K562 (cell line): ENCODE data around the gene PDLIM7. TPM values are rescaled to one million over a fixed set of nuclear protein-coding genes. Genes with fewer than 3 reads are reported as not detected.

Experiments
- ATAC-seq: fragments of 200-7000 bp; cut with Tn5 transposase; 3 replicates; pipeline ENCODE4 v1.9.1; 2020; ENCODE audit warnings: moderate library complexity
- BruUV-seq: library from RNA; stranded (reverse); fragments of 400-500 nt; replicated peaks from 2 replicates; lab custom pipeline; 2021; lab: Mats Ljungman, UMichigan
- CTCF ChIA-PET: fragments of 300-600 bp; formaldehyde crosslinking; extraction: SDS; loops from one replicate; lab custom pipeline; 2021; ENCODE audit warnings: low intra/inter-chr PET ratio; lab: Yijun Ruan, JAX
- POLR2A ChIA-PET: fragments of 300-600, 350-650 bp; sonication (Branson Sonifier 250); formaldehyde crosslinking; extraction: SDS; loops from one replicate; lab custom pipeline; 2021; ENCODE audit warnings: antibody characterized with exemption, inconsistent platforms; lab: Yijun Ruan, JAX
- DNase-seq, 4 experiments: peaks; one replicate each; pipeline versions ENCODE4 v3.0.0 to v3.0.0-alpha.2; 2011 to 2018; ENCODE audit warnings: low spot score in 3 of 4, mixed read lengths in 3 of 4; ENCODE audit errors: extremely low read depth in 1 of 4
- FAIRE-seq: peaks from 2 replicates; lab custom pipeline; 2011; peaks lifted over from hg19 to GRCh38; lab: Jason Lieb, UNC
- H2AFZ ChIP-seq: 2 replicates; pipeline ENCODE4 v1.6.0; 2011; ENCODE audit warnings: low read depth, low read length, control low read depth, inconsistent platforms
- H3K27ac ChIP-seq: fragments of 200-600 bp; 3 replicates; pipeline ENCODE4 v1.8.0; 2011; ENCODE audit warnings: low read depth, mild to moderate bottlenecking, control low read depth, inconsistent platforms, low read length, moderate library complexity, mixed read lengths; ENCODE audit errors: extremely low read depth
- H3K27me3 ChIP-seq, 2 experiments: fragments of 300-600 bp in 1 of 2; 2 replicates in 1 of 2; 3 replicates in 1 of 2; pipeline versions ENCODE4 v1.6.0 to v1.8.0; 2011; ENCODE audit warnings: inconsistent platforms in 2 of 2, low read length in 2 of 2, mild to moderate bottlenecking in 1 of 2, mixed read lengths in 1 of 2, moderate library complexity in 1 of 2; ENCODE audit not compliant: control insufficient read depth in 2 of 2, insufficient read depth in 2 of 2
- H3K36me3 ChIP-seq: fragments of 300-600 bp; 3 replicates; pipeline ENCODE4 v1.8.0; 2011; ENCODE audit warnings: mild to moderate bottlenecking, low read length, inconsistent platforms; ENCODE audit not compliant: control insufficient read depth, insufficient read depth
- H3K4me1 ChIP-seq, 2 experiments: fragments of 200-600 bp in 1 of 2; replicated peaks in 1 of 2; 2 replicates in 1 of 2; 3 replicates in 1 of 2; pipeline versions ENCODE4 v1.5.1 to v1.8.0; 2011; ENCODE audit warnings: inconsistent platforms in 2 of 2, low read length in 2 of 2, mild to moderate bottlenecking in 1 of 2, mixed read lengths in 1 of 2, moderate library complexity in 1 of 2; ENCODE audit not compliant: control insufficient read depth in 2 of 2, insufficient read depth in 2 of 2
- H3K4me2 ChIP-seq: 2 replicates; pipeline ENCODE4 v1.6.1; 2011; ENCODE audit warnings: low read length, control low read depth, inconsistent platforms, mixed read lengths; ENCODE audit not compliant: insufficient read depth
- H3K4me3 ChIP-seq: fragments of 200-600 bp; sonication (generic), shearing (Covaris generic); 2 replicates; pipeline ENCODE4 v1.5.1; 2016; ENCODE audit warnings: control low read depth, inconsistent platforms
- H3K79me2 ChIP-seq: fragments of 200-600 bp; 3 replicates; pipeline ENCODE4 v1.8.0; 2011; ENCODE audit warnings: low read length, inconsistent platforms; ENCODE audit not compliant: control insufficient read depth, insufficient read depth
- H3K9ac ChIP-seq, 2 experiments: 2 replicates each; pipeline versions ENCODE4 v1.6.0 to v1.6.1; 2011; ENCODE audit warnings: low read depth in 2 of 2, low read length in 2 of 2, control low read depth in 1 of 2, inconsistent platforms in 1 of 2, mild to moderate bottlenecking in 1 of 2, mixed read lengths in 1 of 2; ENCODE audit not compliant: insufficient read depth in 1 of 2
- H3K9me1 ChIP-seq: one replicate; pipeline ENCODE4 v1.6.0; 2011; ENCODE audit warnings: inconsistent platforms, mild to moderate bottlenecking, low read length, moderate library complexity; ENCODE audit not compliant: control insufficient read depth, insufficient read depth
- H3K9me3 ChIP-seq: replicated peaks from 2 replicates; pipeline ENCODE4 v1.5.1; 2011; ENCODE audit warnings: low read depth, low read length, inconsistent platforms; ENCODE audit not compliant: control insufficient read depth, insufficient read depth
- H4K20me1 ChIP-seq: replicated peaks from 2 replicates; pipeline ENCODE4 v1.6.1; 2011; ENCODE audit warnings: low read length, inconsistent platforms, mixed read lengths; ENCODE audit not compliant: control insufficient read depth, insufficient read depth
- CEBPB ChIP-seq: fragments of 450-650 bp; IDR thresholded peaks from 2 replicates; pipeline ENCODE4 v1.6.1; 2016; ENCODE audit warnings: missing genetic modification characterization, missing compliant biosample characterization
- MTA2 ChIP-seq: fragments of 450-650 bp; IDR thresholded peaks from 2 replicates; pipeline ENCODE4 v1.6.1; 2016; ENCODE audit warnings: low read depth
- POLR2A ChIP-seq: fragments of 450-650 bp; conservative IDR thresholded peaks from 2 replicates; pipeline ENCODE4 v1.6.1; 2016
- STAT5A ChIP-seq: IDR thresholded peaks from 2 replicates; pipeline ENCODE4 v1.6.1; 2012; ENCODE audit warnings: low read length, inconsistent platforms, borderline replicate concordance
- YBX1 ChIP-seq: fragments of 450-650 bp; IDR thresholded peaks from 2 replicates; pipeline ENCODE4 v1.7.1; 2016; ENCODE audit warnings: mild to moderate bottlenecking
- ZNF41 ChIP-seq: fragments of 250-450 bp; sonication (Bioruptor Pico); conservative IDR thresholded peaks from 2 replicates; pipeline ENCODE4 v1.4.0; 2020; ENCODE audit warnings: mild to moderate bottlenecking
- WGBS: fragments of 100-300 bp; shearing (Covaris generic); methylation state at CpG from one replicate; pipeline ENCODE4 v1.1.6; 2016; ENCODE audit warnings: low coverage, mixed read lengths; ENCODE audit not compliant: insufficient coverage; ENCODE audit errors: missing lambda C conversion rate; 5-methylcytosine and 5-hydroxymethylcytosine counted together
- in situ Hi-C: fragments of 300-500 bp; cut with MboI; formaldehyde crosslinking; loops from 4 replicates; pipeline ENCODE4 v1.15.0; 2018; ENCODE audit warnings: inconsistent platforms, mixed read lengths
- intact Hi-C: fragments of 100-400 bp; cut with micrococcal nuclease; formaldehyde crosslinking; loops from 2 replicates; pipeline ENCODE4 v1.14.2; 2022
- polyA plus RNA-seq, 8 experiments: library from polyadenylated mRNA; depleted of rRNA in 4 of 8; stranded (reverse) in 5 of 8; unstranded in 3 of 8; fragments of >200 nt; fragmentation: Nextera tagmentation in 2 of 8; fragmentation: Illumina TruSeq in 1 of 8; extraction: Ambion mirVana in 2 of 8; extraction: Trizol in 1 of 8; gene quantifications; 2 replicates each; pipeline versions ENCODE4 v1.2.1 to v1.2.3, GENCODE V29; 2011 to 2014; ENCODE audit warnings: inconsistent platforms in 1 of 8, missing spikeins in 1 of 8
- total RNA-seq, 7 experiments: library from RNA; depleted of rRNA in 6 of 7; stranded (reverse); fragments of >200 nt in 6 of 7; fragmentation: Illumina TruSeq in 2 of 7; extraction: Trizol in 2 of 7; gene quantifications; 2 replicates each; pipeline versions ENCODE4 v1.2.1 to v1.2.3, GENCODE V29; 2011 to 2021; ENCODE audit warnings: low replicate concordance in 1 of 7
- TF ChIP-seq, protein P1 (sequence below): fragments of 450-650 bp; IDR thresholded peaks from 2 replicates; pipeline ENCODE4 v1.7.0; 2016; ENCODE audit warnings: borderline replicate concordance
- TF ChIP-seq, protein P2 (sequence below): sonication (generic); formaldehyde crosslinking; IDR thresholded peaks from 2 replicates; pipeline ENCODE4 v1.8.1; 2023; ENCODE audit warnings: mild to moderate bottlenecking, missing genetic modification reagents

PDLIM7 gene
- total and polyA plus RNA-seq, 9 of the 15 experiments (the other 6 are each of a cell fraction or from before 2014, with no cell fraction given), result 2.1 to 124 (median 32.6) TPM

DNA sequence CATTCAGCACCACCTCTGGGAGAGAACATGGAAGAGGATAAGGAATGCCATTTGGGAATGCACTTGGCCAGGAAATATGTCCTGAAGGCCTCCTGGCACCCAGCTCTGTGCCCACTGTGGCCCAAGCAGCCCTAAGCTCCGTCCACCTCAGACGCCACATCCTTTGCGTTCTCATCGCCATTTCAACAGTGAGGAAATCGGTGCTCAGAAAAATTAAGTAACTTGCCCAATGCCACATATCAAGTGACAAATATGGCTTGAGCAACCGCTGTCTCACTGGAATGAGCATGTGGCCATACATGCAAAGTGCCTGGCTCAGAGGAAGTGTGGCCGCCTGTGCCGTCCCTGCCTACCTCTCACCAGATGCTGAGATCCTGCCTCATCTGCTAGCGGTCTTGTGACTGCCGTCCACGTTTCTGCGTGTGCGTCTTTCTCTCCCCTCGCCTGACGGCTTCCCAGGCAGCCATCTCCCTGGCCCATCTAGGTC lies 13.2 kb upstream of the PDLIM7 start:
- Histone ChIP-seq H3K4me2 (no peak overlapping the region), H3K9me3 (no peaks in the 10 kb centered on the region), H3K79me2 (peaks cover 28% of the 10 kb centered on the region), H3K4me3 (no peak overlapping the region), H3K9ac (peak overlapping the region in 1 of 2 experiments; percentile 53; a peak in 2 of 4 replicates), H3K27ac (peak overlapping the region; percentile 80; the same call in 1 of the 3 replicates), H3K9me1 (no peaks in the 10 kb centered on the region), H4K20me1 (no peaks in the 10 kb centered on the region), H3K4me1 (peaks cover 28 to 58% of the 10 kb centered on the region in 2 experiments), H3K36me3 (peaks cover 75% of the 10 kb centered on the region), H3K27me3 (no peaks in the 10 kb centered on the region), H2AFZ (no peak overlapping the region)
- FAIRE-seq (peak; percentile 58), DNase-seq (no peak), ATAC-seq (no peak)
- peak; percentile 24; the same call in 1 of the 2 replicates for TF ChIP-seq POLR2A
- no peak for TF ChIP-seq ZNF41 (CRISPR knock-in tag)
- no peak for TF ChIP-seq MTA2
- TF ChIP-seq, protein P1, sequence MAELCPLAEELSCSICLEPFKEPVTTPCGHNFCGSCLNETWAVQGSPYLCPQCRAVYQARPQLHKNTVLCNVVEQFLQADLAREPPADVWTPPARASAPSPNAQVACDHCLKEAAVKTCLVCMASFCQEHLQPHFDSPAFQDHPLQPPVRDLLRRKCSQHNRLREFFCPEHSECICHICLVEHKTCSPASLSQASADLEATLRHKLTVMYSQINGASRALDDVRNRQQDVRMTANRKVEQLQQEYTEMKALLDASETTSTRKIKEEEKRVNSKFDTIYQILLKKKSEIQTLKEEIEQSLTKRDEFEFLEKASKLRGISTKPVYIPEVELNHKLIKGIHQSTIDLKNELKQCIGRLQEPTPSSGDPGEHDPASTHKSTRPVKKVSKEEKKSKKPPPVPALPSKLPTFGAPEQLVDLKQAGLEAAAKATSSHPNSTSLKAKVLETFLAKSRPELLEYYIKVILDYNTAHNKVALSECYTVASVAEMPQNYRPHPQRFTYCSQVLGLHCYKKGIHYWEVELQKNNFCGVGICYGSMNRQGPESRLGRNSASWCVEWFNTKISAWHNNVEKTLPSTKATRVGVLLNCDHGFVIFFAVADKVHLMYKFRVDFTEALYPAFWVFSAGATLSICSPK, result no peak
- no peak for TF ChIP-seq CEBPB
- no peak for TF ChIP-seq STAT5A
- TF ChIP-seq YBX1, result no peak
- TF ChIP-seq, protein P2, sequence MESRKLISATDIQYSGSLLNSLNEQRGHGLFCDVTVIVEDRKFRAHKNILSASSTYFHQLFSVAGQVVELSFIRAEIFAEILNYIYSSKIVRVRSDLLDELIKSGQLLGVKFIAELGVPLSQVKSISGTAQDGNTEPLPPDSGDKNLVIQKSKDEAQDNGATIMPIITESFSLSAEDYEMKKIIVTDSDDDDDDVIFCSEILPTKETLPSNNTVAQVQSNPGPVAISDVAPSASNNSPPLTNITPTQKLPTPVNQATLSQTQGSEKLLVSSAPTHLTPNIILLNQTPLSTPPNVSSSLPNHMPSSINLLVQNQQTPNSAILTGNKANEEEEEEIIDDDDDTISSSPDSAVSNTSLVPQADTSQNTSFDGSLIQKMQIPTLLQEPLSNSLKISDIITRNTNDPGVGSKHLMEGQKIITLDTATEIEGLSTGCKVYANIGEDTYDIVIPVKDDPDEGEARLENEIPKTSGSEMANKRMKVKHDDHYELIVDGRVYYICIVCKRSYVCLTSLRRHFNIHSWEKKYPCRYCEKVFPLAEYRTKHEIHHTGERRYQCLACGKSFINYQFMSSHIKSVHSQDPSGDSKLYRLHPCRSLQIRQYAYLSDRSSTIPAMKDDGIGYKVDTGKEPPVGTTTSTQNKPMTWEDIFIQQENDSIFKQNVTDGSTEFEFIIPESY (CRISPR knock-in tag), result peak; percentile 35; the same call in 1 of the 2 replicates
- no TSS peak for BruUV-seq
- in situ Hi-C loops, result no loop called here
- WGBS, result 86% methylated on average over 14 of the region's 15 CpGs
- POLR2A ChIA-PET, result interaction anchor here (1.0 to 4.5 kb wide), 4 partner anchors 12 to 15 kb away, joined by 3 to 26 read pairs (median 7); partner anchors contain the start of gene PDLIM7
- intact Hi-C loops, result no loop called here
- CTCF ChIA-PET, result interaction anchor here (0.6 kb wide), 1 partner anchor 54 kb away, joined by 3 read pairs; no protein-coding TSS in a partner anchor
